BLaER1 (cell line): ENCODE results near the gene PHF8.

Experiments
- H3K27ac ChIP-seq: shearing (Covaris generic); formaldehyde crosslinking; 2 replicates; pipeline ENCODE4 v1.8.1; 2022
- H3K27me3 ChIP-seq: shearing (Covaris generic); formaldehyde crosslinking; 2 replicates; pipeline ENCODE4 v1.8.1; 2022
- H3K36me3 ChIP-seq: shearing (Covaris generic); formaldehyde crosslinking; 2 replicates; pipeline ENCODE4 v1.8.1; 2022
- H3K4me1 ChIP-seq: shearing (Covaris generic); formaldehyde crosslinking; 2 replicates; pipeline ENCODE4 v1.8.1; 2022
- H3K4me2 ChIP-seq: shearing (Covaris generic); formaldehyde crosslinking; 2 replicates; pipeline ENCODE4 v1.8.1; 2022
- H3K4me3 ChIP-seq: shearing (Covaris generic); formaldehyde crosslinking; 2 replicates; pipeline ENCODE4 v1.8.1; 2022
- H3K9ac ChIP-seq: shearing (Covaris generic); formaldehyde crosslinking; 2 replicates; pipeline ENCODE4 v1.8.1; 2022
- H3K9me3 ChIP-seq: shearing (Covaris generic); formaldehyde crosslinking; 2 replicates; pipeline ENCODE4 v1.8.1; 2022
- H4K20me1 ChIP-seq: shearing (Covaris generic); formaldehyde crosslinking; 2 replicates; pipeline ENCODE4 v1.8.1; 2022
- Cebpa-rat ChIP-seq: shearing (Covaris generic); IDR thresholded peaks from 2 replicates; pipeline ENCODE4 v1.8.1; 2022

The PHF8 gene

GRCh38 chrX:54066841-54067240, 22.6 kb upstream of the PHF8 start:
- no peak overlapping the region for H3K27ac ChIP-seq
- H3K4me3 ChIP-seq, result no peak overlapping the region
- no peaks in the 10 kb centered on the region for H3K9me3 ChIP-seq
- peaks cover 64% of the 10 kb centered on the region for H3K27me3 ChIP-seq
- H3K9ac ChIP-seq, result no peak overlapping the region
- no peaks in the 10 kb centered on the region for H4K20me1 ChIP-seq
- H3K36me3 ChIP-seq, result peaks cover 5% of the 10 kb centered on the region
- H3K4me1 ChIP-seq, result peaks cover 7% of the 10 kb centered on the region; the same call in 1 of the 2 replicates
- TF ChIP-seq Cebpa-rat, result no peak
- no peak overlapping the region for H3K4me2 ChIP-seq

DNA sequence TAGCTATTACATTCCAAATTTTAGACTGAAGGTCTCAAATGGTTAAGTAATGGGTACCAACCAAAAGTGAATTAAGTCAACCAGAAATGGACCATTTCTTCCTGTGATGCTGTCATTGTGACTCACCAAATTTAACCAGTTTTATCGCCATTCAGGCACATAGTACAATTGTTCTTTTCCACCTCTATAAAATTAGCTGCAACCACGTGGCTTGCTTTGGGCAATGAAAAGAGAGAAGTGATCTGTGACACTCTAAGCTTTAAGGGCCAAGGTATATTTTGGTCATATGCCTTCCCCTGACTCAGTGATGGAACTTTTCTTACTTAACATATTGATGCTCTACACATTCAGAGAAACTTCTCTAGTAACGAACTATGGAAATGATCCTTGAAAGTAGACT, 20.3 kb upstream of the PHF8 start:
- no peak overlapping the region for H3K4me3 ChIP-seq
- H3K36me3 ChIP-seq, result no peaks in the 10 kb centered on the region
- no peaks in the 10 kb centered on the region for H4K20me1 ChIP-seq
- H3K27me3 ChIP-seq, result peaks cover 44% of the 10 kb centered on the region
- TF ChIP-seq Cebpa-rat, result no peak
- H3K9me3 ChIP-seq, result no peaks in the 10 kb centered on the region
- H3K9ac ChIP-seq, result no peak overlapping the region
- no peak overlapping the region for H3K27ac ChIP-seq
- H3K4me2 ChIP-seq, result no peak overlapping the region
- peaks cover 7% of the 10 kb centered on the region; the same call in 1 of the 2 replicates for H3K4me1 ChIP-seq

DNA sequence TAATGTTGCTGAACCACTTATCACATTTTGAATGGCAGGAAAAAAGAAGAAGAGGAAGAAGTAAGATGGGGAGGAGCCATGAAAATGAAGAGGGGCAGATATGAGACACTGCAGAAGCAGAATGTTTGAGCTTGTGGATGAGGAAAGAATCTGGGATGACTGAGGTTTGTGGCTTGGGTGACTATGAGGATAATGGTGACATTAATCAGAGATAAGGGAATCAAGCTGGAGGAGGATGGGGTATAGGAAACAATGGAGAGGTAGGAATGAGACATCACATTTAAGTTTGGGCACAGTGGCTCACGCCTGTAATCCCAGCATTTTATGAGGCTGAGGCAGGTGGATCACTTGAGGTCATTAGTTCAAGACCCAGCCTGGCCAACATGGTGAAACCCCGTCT, 19.1 kb upstream of the PHF8 start:
- Histone ChIP-seq H3K4me1 (peaks cover 7% of the 10 kb centered on the region; the same call in 1 of the 2 replicates), H3K4me2 (no peak overlapping the region), H3K9me3 (no peaks in the 10 kb centered on the region), H4K20me1 (no peaks in the 10 kb centered on the region), H3K4me3 (no peak overlapping the region), H3K27me3 (peaks cover 32% of the 10 kb centered on the region), H3K9ac (no peak overlapping the region), H3K27ac (no peak overlapping the region), H3K36me3 (no peaks in the 10 kb centered on the region)
- TF ChIP-seq Cebpa-rat, result no peak

GRCh38 chrX:54049801-54050200, 5.5 kb upstream of the PHF8 start:
- no peak overlapping the region for H3K4me2 ChIP-seq
- H3K36me3 ChIP-seq, result no peaks in the 10 kb centered on the region
- H4K20me1 ChIP-seq, result no peaks in the 10 kb centered on the region
- no peaks in the 10 kb centered on the region for H3K9me3 ChIP-seq
- no peak overlapping the region for H3K9ac ChIP-seq
- no peak overlapping the region for H3K27ac ChIP-seq
- no peak for TF ChIP-seq Cebpa-rat
- no peak overlapping the region for H3K4me3 ChIP-seq
- peaks cover 54% of the 10 kb centered on the region for H3K27me3 ChIP-seq
- H3K4me1 ChIP-seq, result peaks cover 12% of the 10 kb centered on the region

- peaks cover 10% of the 10 kb centered on the region; the same call in 1 of the 2 replicates for H3K9me3 ChIP-seq
- H3K4me2 ChIP-seq, result no peak overlapping the region
- no peaks in the 10 kb centered on the region for H4K20me1 ChIP-seq
- H3K4me1 ChIP-seq, result peaks cover 12% of the 10 kb centered on the region
- no peaks in the 10 kb centered on the region for H3K36me3 ChIP-seq
- no peak overlapping the region for H3K27ac ChIP-seq
- peaks cover 42% of the 10 kb centered on the region for H3K27me3 ChIP-seq
- H3K9ac ChIP-seq, result no peak overlapping the region
- H3K4me3 ChIP-seq, result no peak overlapping the region
- no peak for TF ChIP-seq Cebpa-rat
These were observed 4.1 kb upstream of the PHF8 start for GRCh38 chrX:54048412-54048811.

GRCh38 chrX:54045563-54046228, 1.4 kb upstream of the PHF8 start:
- Histone ChIP-seq H3K9ac (0 out of 2 replicates have a peak overlapping the region, but pooled peaks have one; percentile 93), H3K27ac (peak overlapping the region; percentile 94; the same call in 1 of the 2 replicates), H3K4me3 (no peak overlapping the region), H4K20me1 (no peaks in the 10 kb centered on the region), H3K4me2 (peak overlapping the region; percentile 72), H3K9me3 (peaks cover 10% of the 10 kb centered on the region; the same call in 1 of the 2 replicates), H3K36me3 (peaks cover 10% of the 10 kb centered on the region), H3K4me1 (peaks cover 16% of the 10 kb centered on the region), H3K27me3 (peaks cover 44% of the 10 kb centered on the region)
- TF ChIP-seq Cebpa-rat, result peak; percentile 72

DNA sequence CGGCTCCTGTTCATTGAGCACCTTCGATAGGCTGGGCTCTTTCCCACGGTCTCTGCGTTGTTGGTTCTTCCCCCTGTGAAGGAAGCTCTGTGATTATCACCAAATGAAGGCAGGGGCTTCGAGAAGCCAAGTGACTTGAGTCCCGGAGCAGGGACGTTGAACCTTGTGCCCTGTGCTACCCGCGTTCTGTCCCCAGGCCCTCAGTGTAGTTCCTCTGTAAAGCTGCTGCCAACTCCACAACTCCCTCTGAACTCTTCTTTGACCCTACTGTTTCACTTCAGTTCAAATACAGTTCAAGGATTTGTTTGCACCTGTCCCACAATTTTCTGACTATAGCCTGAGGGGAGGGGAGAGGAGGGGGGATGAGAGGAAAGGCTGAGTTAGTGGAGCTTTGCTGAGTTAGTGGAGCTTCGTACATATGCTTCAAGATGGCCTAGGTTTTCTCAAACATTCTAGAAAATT, 635 bp upstream of the PHF8 start:
- TF ChIP-seq Cebpa-rat, result no peak
- Histone ChIP-seq H3K9ac (peak overlapping the region; percentile 93), H3K9me3 (peaks cover 10% of the 10 kb centered on the region; the same call in 1 of the 2 replicates), H4K20me1 (no peaks in the 10 kb centered on the region), H3K4me1 (peaks cover 16% of the 10 kb centered on the region), H3K4me2 (peak overlapping the region; percentile 72), H3K4me3 (peak overlapping the region; percentile 73), H3K36me3 (peaks cover 18% of the 10 kb centered on the region), H3K27ac (peak overlapping the region; percentile 94), H3K27me3 (peaks cover 47% of the 10 kb centered on the region)

- Histone ChIP-seq H4K20me1 (no peaks in the 10 kb centered on the region), H3K4me1 (peaks cover 16% of the 10 kb centered on the region), H3K27me3 (peaks cover 45% of the 10 kb centered on the region), H3K9ac (peak overlapping the region; percentile 93), H3K36me3 (peaks cover 28% of the 10 kb centered on the region), H3K4me2 (peak overlapping the region; percentile 76), H3K27ac (peak overlapping the region; percentile 94), H3K4me3 (peak overlapping the region; percentile 73), H3K9me3 (peaks cover 10% of the 10 kb centered on the region; the same call in 1 of the 2 replicates)
- no peak for TF ChIP-seq Cebpa-rat
These were observed 640 bp downstream of the PHF8 start for GRCh38 chrX:54043541-54044125.

DNA sequence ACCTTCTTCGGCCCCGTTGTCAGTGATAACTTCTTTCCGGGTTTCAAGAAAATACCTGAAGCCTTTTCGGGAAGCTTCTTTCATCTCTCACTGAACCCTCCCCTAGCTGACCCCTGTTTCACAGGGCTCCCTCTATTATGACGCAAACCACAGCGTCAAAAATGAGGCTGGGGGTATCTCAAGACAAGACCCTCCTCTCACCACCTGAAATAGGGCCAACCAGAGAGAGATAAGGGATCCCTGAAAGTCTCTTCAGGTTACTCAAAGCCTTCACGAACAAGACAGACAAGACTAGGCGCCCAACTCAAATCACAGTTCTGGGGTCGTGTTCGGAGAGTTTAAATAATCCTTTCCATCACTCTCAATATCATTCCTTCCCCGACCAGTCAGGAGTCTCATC, 1.2 kb downstream of the PHF8 start:
- peak overlapping the region; percentile 76 for H3K4me2 ChIP-seq
- H4K20me1 ChIP-seq, result no peaks in the 10 kb centered on the region
- H3K9ac ChIP-seq, result peak overlapping the region; percentile 93
- peak overlapping the region; percentile 94 for H3K27ac ChIP-seq
- peaks cover 16% of the 10 kb centered on the region for H3K4me1 ChIP-seq
- H3K27me3 ChIP-seq, result peaks cover 45% of the 10 kb centered on the region
- no peak for TF ChIP-seq Cebpa-rat
- peak overlapping the region; percentile 73 for H3K4me3 ChIP-seq
- H3K9me3 ChIP-seq, result peaks cover 10% of the 10 kb centered on the region; the same call in 1 of the 2 replicates
- peaks cover 34% of the 10 kb centered on the region for H3K36me3 ChIP-seq

DNA sequence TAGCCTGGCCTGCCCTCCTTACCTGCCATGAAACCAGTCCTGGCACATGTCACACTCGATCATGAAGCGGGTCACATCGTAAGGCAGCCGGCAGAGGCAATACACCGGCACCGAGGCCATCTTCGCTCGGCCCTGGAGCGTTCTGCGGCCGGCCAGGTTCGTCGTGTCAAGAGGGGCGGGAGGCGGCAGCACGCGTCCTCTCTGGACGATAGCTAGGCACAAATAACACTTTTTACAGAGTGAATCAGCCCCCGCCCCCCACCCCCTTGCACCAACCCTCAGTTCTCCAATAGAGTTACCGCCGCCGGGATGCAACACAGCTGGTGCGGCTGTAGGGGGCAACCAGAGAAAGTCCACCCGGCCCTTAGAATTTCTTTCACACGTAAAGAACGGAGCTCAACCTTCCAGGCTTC, 1.7 kb downstream of the PHF8 start:
- Histone ChIP-seq H3K9ac (no peak overlapping the region), H3K27ac (no peak overlapping the region), H3K4me3 (peak overlapping the region; percentile 73), H3K4me1 (peaks cover 16% of the 10 kb centered on the region), H3K9me3 (peaks cover 10% of the 10 kb centered on the region; the same call in 1 of the 2 replicates), H3K36me3 (peaks cover 38% of the 10 kb centered on the region), H4K20me1 (no peaks in the 10 kb centered on the region), H3K4me2 (peak overlapping the region; percentile 76), H3K27me3 (peaks cover 47% of the 10 kb centered on the region)
- TF ChIP-seq Cebpa-rat, result no peak
